Stimulated activated CD4-positive, alpha-beta T cell treated with anti-CD3 and anti-CD28 coated beads, Interleukin-12 subunit alpha, Interleukin-12 subunit beta, amount 100 ng/mL, for 24 hours (primary cell): ENCODE results near the gene ZNF32.
"Not testable (repeated sequence)": the region's sequence is repeated elsewhere in the genome, so short reads cannot be mapped to it uniquely, and the experiment has no call there.

Source experiments
- DNase-seq, 2 experiments: peaks; one replicate each; pipeline ENCODE4 v3.0.0-alpha.2; 2020; ENCODE audit warnings: low read depth in 2 of 2

Gene ZNF32

DNA sequence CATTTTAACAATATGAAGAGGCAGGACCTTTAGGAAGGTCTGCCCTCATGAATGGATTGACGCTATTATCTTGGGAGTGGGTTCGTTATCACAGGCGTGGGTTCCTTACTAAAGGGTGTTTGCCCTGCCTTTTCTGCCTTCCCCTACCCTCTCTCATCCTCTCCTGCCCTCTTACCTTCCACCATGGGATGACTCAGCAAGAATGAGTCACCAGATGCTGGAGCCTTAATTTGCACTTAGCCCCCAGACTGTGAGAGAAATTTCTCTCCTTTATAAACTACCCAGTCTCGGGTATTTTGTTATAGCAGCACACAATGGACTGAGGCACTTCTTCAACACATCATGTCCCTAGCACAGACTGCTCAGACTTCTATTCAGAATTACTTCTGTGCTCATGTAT lies 31.4 kb upstream of the ZNF32 start:
- no peak for DNase-seq

DNA sequence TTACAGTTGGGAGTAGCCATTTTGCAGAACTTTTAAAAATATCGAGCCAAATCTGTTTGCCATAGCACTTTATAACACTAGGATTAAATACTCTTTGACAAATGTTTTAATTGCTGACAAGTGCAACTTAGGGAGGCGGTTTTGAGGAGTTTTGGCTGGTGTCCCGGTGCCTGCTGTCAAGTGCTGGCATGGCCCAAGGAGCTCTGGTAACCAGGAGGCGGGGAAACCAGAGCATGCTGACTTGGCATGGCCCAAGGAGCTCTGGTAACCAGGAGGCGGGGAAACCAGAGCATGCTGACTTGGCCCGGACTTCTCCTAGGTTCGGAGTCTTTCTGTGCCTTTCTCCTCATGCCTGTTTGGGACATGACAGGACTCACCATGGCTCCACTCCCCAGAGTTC lies 30.8 kb upstream of the ZNF32 start:
- DNase-seq = no peak

DNA sequence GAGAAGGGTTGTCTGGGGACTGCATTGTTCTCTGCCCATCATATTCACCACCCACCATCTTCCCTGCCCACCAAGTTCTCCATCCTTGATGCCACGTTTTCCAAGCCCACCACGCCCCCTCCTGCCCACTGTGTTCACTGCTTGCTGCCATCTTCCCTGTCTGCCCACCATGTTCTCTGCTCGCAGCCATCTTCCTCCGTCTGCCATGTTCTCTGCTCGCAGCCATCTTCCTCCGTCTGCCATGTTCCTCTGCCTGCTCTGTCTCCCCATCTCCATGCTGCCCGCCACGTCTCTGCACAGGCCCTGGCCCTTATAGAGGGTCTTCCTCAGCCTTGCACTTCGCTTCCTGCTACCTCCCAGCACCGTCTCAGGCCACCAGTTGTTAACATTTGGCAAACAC lies 30.0 kb upstream of the ZNF32 start:
- no peak for DNase-seq

DNA sequence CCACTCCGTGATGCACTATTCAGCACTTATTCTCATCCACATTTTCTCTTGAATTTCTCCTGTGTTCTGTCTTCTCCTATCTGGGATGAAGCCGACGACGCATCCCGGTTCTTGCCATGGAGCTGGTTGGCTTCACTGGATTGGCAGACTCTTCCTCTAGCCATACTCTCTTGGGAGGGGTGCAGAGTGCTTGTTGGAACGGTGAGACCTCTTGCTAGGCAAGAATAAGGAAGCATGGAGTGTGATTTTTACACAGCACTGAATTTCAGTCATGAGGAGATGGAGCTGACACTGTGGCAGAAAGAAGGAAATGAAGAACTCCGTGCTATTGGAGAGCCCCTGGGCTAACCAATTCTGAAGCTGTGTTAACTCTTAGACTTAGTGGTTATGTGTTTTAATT lies 28.2 kb upstream of the ZNF32 start:
- no peak for DNase-seq

DNA sequence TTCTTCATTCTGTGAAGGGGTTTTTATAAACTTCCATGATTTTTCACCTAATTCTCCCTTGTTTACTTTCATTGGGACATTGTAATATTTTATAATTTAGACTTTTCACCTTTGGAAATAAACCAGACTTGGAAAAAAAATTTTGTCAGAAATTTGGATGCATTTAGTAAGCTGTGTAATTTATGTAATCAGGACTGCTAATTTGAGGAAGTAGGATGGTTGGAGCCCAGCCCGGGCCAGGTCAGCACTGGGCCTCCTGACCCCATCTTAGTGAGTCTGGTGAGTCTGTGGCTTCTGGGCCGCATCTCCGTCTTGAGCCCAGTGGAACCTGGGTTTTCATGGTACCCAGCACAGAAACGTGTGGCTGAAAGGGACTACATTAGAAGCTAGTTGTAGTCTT lies 27.6 kb upstream of the ZNF32 start:
- DNase-seq = no peak

DNA sequence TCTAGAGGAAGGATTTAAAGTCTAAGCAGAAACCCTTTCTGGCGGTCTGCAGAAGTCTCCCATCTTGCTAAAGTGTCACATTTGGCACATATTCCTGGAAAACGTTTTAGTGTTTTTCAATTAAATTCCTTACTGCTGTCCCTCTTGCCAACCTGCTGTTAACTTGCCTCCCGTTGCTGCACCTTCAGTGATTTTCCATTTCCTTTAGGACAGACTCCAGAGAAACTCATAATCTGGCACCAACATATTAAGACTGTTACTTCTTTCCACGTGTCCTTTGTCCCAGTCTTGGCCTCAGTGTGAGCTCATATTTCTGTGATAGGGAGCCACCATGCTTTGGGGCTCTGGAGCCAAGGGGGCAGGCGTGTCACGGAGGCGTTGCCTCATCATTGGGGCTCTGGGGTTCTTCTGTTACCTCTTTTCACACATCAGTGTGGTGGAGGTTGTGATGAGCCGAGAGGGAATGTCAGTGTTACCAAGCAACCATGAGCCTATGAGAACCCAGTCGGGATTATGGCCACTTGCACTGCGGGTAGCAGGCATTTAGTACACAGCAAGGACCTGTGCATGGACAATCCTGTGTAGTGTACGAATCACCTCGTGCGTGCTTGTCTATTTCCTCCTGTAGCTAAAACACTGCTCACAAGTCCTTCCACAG lies 26.0 kb upstream of the ZNF32 start:
- no peak for DNase-seq

DNA sequence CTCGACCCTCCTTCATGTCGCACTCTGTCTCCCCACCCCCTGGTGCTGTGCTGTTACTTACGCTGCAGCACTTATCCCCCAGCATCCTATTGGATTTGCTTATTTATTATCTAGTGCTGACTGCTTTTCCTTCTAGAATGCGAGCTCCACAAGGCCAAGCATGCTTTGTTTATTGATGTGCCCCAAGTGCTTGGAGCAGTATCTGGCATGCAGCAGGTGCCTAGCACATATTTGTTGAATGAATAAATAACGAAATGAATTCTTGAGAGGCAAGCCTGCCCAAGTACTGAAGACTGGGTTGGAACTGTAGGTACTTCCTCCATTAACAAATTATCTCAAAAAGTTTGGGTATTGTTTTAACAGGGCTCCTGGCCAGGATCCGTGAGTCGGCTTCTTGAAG lies 24.8 kb upstream of the ZNF32 start:
- DNase-seq = no peak

DNA sequence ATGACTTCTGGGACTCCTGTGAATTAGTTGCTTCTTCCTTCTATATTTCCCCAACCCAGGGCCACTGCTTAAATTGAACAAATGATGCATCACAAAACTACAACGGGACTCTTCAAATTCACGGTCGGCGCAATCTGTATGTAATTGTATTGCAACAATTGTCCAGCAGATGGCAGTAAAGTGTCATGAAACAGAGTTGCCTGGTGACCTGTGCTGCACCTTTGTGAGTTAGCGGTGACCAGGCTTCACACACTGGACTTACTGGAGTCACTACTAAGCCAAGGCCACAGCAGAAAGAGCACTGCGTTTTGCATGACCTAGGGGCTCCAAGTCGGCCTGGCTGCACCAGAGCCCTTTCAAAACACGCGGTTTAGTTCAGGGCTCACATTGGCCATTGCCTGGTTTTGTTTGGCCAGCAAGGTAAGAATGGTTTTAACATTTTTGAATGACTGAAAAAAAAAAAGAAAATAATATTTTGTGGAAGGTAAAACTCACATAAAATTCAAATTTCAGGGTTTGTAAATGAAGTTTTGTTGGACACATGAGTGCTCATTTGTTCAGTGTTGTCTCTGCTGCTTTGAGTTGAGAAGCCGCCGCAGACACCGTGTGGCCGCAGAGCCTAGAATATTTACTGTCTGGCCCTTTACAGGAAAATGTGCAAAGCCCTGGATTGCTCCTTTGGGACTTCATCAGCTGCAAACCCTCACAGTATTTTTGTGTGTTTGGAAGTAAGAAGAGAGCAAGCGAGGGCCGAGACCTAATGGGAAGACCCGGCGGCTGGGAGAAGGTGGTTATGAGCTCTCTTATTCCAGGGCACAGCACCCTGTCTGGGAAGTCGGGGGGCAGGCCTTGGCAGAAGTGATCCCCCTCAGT lies 23.2 kb upstream of the ZNF32 start:
- DNase-seq = peak in 1 of 2 experiments; percentile 15

DNA sequence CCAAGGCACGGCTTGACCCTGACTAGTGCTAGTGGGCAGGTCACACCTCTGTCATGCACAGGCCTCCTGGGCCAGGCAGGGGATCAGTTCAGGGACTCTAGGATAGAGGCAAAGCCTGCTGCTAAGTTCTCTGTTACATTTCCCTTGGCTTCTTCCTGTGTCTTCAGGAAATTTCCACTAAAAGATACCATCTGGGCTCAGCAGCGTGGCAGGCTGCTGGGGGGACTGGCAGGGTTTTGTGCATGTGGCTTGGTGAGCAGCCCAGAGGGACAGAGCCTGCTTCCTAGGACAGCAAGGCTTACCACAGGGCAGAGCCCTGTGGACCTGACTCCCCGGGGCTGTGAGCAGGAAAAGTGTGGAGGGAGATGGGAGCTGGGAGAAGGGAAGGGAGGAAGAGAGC lies 20.7 kb upstream of the ZNF32 start:
- no peak for DNase-seq

DNA sequence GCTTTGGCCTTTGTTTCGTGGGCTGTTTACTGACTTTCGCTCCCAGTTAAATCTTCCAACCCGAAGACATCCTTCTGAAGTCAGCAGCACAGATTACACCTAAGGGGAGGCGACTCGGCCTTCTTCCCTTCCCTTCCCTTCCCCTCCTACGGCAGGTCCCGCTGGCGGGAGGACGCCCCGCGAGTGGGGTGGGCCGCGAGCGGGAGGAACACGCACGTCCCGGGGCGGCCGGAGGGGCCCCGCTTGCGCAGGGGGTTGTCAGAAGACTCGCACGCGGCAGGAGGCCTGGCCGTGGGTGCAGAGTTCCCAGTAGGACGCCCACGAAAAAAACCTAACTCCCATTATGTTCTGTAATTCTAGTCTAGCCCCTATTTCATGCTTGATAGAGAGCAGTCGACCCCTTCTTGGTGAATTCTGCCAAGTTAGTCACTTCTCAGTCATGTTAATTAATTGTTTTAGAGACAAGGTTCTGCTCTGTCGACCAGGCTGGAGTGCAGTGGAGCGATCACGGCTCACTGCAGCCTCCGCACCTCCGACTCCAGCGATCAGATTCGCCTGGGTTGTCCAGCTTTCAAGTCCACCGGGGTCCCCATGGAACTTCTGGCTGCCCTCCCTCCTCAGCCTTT lies 19.2 kb upstream of the ZNF32 start:
- DNase-seq = no peak

DNA sequence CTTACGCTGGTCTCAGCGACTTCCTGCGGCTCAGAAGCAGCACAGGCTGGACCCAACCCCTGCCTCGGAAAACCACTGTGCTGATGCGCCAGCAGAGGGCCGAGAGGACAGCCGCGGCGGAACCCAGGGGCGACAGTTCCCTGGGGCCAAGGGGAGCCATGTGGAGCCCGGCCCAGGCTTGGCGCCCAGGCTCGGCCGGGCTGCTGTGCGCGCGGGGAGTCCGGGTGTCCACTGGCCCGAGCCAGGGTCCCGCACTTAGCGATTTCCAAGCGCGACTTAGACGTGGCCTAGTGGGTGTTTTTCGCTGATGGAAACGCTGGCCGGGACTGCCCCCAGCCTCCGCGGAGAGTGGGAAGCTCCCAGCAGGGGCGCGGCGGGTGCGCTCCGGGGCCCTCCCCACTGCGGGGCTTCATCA lies 18.6 kb upstream of the ZNF32 start:
- DNase-seq = no peak

DNA sequence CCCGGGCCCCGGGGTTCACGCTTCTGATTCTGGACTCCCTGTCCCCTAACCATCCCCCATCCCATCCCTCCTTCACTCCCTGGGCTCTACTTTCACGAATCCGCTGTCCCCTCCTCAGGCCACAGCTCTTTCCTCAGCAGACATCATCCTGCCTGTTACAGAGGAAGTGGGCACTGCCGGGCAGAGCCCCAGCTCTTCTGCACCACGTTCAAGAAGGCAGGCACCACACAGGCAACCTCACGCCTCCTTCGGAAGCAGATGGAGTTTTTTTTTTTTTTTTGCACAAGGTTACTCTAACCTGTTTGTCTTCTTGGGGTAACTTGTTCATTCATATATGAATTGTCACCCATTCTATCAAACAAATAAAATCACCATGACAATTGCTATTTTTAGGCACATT lies 17.9 kb upstream of the ZNF32 start:
- no peak for DNase-seq

DNA sequence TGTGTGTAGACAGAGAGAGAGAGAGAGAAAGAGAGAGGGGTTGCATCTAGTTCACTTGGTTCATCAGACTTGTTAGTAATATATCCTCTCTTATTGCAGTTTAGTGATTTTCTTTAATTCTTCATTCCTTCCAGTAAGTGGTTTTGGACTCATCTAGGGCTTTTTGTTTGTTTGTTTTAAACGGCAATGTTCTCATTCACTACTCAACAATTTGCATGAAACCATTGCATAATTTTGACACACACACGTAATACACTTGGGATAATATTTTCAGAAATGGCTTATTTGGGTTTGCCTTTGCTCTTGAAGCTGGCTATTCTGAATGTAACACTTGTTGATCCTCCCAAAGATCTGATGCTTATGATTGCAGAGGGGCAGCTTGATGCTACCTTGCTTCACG lies 16.4 kb upstream of the ZNF32 start:
- DNase-seq = no peak

DNA sequence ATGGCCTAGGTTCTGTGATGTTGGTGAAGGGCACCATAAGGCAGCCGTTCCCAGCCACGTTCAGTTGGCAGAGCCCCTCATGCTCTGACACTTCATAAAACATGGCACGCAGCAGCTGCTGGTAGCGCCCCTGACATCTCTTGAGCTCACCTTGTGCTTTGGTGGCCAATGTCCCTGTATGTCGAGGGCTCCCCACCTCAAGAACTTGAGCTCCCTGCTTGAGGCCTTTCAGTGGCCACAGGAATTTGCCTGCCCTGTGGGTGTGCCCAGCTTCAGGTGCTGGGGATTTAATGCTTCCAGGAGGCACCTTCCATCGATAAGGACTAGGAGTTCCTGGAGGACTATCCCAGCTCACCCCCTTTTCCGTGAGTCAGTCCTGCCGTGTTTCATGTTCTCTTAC lies 9.5 kb upstream of the ZNF32 start:
- no peak for DNase-seq

DNA sequence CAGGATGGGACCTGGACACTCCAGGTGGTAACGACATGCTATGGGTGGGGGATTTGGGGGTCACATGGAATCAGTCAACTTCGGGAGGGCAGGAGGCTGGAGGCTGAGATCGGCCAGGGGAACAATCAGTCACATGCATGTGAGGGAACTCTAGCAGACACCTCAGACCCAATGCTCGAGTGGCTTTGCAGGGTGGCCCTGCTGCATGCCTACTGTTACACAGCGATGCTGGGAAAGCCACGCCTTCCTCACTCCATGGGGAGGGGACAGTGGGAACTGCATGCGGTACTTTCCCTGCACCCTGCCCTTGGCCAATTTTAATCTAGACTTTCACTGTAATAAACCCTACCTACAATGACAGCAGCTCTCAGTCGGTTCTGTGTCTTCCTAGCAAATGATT lies 6.6 kb upstream of the ZNF32 start:
- no peak for DNase-seq

DNA sequence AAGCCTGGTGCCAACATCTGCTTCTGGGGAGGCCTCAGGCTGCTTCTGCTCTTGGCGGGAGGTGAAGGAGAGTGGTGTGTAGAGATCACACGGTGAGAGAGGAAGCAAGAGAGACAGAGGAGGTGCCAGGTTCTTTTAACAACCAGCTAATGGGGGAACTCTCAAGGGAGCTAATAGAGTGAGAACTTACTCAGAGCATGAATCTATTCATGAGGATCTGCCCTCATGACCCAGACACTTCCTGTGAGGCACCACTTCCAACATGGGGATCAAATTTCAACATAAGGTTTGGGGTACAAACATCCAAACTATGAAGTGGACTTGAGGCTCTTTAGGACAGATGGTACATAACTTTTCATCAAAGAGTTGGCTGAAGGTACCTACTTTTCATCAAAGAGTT lies 5.1 kb upstream of the ZNF32 start:
- DNase-seq = no peak

DNA sequence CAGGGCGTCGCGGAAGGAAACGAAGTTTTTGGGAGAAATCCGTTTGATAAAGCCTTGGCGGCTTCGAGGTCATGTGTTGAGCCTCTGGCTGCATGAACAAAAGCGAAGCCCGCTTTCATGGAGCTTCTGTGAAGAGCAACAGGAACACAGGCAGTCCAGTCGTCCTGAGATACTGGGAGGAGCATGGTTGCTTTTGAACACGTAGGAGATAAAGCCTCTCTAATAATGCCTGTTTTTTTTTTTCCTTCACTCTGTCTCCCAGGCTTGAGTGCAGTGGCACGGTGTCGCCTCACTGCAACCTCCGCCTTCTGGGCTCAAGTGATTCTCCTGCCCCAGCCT lies 473 bp upstream of the ZNF32 start:
- DNase-seq = no peak

DNA sequence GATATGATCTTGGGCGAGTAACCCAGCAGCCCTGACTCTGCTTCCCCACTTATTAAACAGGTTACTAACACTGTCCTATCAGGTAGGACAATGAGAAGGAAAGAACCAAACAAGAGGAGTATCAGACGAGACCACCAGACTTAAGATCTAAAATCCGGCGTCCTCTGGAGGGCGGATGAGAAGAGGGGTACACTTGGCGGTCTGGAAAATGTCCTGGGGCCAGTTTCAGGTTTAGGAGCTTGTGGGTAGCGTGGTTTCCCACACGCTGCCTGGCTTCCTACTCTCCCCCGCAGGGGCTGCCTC lies 635 bp downstream of the ZNF32 start:
- no peak for DNase-seq

DNA sequence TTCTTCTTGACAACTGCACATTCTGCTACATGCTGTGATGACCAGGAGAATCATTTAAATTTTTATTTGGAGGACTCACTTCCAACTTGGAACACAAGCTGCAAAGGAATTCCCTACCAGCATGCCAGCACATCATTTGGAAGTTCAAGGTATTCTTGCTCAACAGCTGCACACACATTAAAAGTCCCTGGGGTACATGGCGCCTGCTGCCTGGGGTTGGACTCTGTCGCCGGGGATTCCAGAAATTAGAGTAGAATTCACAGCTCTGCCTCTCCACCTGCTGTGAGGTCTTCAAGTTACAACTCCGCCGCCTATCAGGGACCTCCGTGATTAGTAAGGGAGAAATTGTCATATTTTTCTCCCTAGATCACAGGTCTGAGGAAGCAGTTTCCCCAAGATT lies 1.1 kb downstream of the ZNF32 start:
- no peak for DNase-seq

DNA sequence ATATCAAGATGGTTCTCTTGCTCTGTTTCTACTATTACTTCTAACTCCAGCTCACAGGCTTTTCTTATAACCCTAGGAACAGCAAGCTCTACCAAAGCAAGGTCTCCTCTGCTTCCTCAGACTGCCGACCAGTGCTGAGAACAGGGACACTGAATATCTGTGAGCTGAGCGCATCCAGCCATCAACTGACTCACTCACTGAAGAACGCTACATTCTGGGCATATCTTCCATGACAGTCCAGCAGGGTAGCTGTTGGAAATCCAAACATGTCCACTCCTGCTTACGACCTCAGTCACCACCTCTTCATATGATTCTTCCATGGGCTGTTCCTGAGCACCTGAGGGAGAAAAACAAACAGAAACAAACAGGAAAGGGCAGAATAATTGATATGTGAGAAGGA lies 2.8 kb downstream of the ZNF32 start:
- no peak for DNase-seq

DNA sequence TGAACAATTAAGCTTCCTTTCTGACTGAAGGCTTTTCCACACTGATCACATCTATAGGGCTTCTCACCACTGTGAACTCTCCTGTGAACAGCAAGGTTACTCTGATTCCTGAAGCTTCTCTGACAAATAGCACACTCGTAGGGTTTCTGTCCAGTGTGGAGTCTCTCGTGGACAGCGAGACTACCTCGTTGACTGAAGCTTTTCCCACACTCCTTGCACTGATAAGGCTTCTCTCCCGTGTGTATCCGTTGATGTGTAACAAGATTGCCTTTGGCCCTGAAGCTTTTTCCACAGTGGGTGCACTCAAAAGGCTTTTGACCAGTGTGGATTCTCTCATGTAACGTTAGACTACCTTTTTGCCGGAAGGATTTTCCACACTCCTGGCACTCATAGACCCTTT lies 4.4 kb downstream of the ZNF32 start:
- no peak for DNase-seq

DNA sequence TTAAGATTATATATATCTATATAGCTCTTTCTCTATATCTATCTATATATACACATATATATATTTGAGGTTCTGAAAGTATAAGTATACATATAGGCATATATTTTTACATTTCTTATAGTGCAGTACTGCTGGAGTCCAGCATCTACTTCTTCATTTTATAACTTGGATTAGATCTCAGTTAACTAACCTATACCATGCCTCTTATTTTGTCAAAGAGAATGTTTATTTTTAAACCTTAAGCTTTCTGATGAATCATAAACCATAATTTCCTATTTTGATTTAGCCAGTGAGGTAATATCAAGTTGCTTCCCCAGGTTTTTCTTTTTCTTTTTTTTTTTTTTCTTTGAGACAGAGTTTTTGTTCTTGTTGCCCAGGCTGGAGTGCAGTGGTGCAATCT lies 8.1 kb downstream of the ZNF32 start:
- no peak for DNase-seq

DNA sequence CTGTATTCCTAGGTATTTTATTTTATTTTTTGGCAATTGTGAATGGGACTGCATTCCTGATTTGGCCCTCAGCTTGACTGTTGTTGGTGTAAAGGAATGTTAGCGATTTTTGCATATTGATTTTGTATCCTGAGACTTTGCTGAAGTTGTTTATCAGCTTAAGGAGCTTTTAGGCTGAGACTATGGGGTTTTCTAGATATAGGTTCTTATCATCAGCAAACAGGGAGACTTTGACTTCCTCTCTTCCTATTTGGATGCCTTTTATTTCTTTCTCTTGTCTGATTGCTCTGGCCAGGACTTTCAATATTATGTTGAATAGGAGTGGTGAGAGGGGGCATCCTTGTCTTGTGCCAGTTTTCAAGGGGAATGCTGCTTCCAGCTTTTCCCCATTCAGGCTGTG lies 12.9 kb downstream of the ZNF32 start:
- not testable (repeated sequence) for DNase-seq
